ENCODE results near the gene INSYN2B. TPM values are rescaled to one million over a fixed set of nuclear protein-coding genes. Genes with fewer than 3 reads are reported as not detected.

INSYN2B gene
- total RNA-seq, 1 experiment from 2014 or later, result not detected

GRCh38 chr5:169974121-169974770 lies 6.0 kb downstream of the INSYN2B start (continued):
- no peak for TF ChIP-seq JUN (CRISPR knock-in tag; IDR thresholded peaks at IDR 0.05)

- H3K9me3 Mint-ChIP-seq, result no peaks in the 10 kb centered on the region
- H3K27ac Mint-ChIP-seq, result no peak overlapping the region
- no peak for DNase-seq (ENCODE audit: low spot score)
- H3K4me3 Mint-ChIP-seq, result no peak overlapping the region
- H3K27me3 Mint-ChIP-seq (ENCODE audit: low read depth), result peaks cover 18% of the 10 kb centered on the region
- POLR2A ChIA-PET, result no interaction called here
- TF ChIP-seq ELF4 (CRISPR knock-in tag; IDR thresholded peaks at IDR 0.05; ENCODE audit: low read depth) (no peak), FOXP4 (CRISPR knock-in tag; IDR thresholded peaks at IDR 0.05) (no peak), SP1 (CRISPR knock-in tag; conservative IDR thresholded peaks at IDR 0.05) (no peak), EMX1 (CRISPR knock-in tag; IDR thresholded peaks at IDR 0.05) (no peak), TP53 (CRISPR knock-in tag; IDR thresholded peaks at IDR 0.05) (no peak)
- CTCF ChIA-PET, result no interaction called here
- peaks cover 30% of the 10 kb centered on the region for H3K4me1 Mint-ChIP-seq
- no peaks in the 10 kb centered on the region for H3K36me3 Mint-ChIP-seq
- no peak for ATAC-seq
Observed at GRCh38 chr5:169973056-169973455, 7.2 kb downstream of the INSYN2B start.

GRCh38 chr5:169971780-169972179 lies 8.5 kb downstream of the INSYN2B start:
- Mint-ChIP-seq H3K9me3 (no peaks in the 10 kb centered on the region), H3K27ac (no peak overlapping the region), H3K4me3 (no peak overlapping the region), H3K27me3 (ENCODE audit: low read depth) (peaks cover 7% of the 10 kb centered on the region), H3K36me3 (no peaks in the 10 kb centered on the region), H3K4me1 (peaks cover 17% of the 10 kb centered on the region)
- ChIA-PET POLR2A (interaction anchor here (1.4 kb wide), 1 partner anchor 21 kb away, joined by 4 read pairs; no protein-coding TSS in a partner anchor), CTCF (interaction anchor here (0.9 to 2.0 kb wide), 6 partner anchors 9 to 564 kb away, joined by 4 to 48 read pairs (median 5); partner anchors contain the start of gene INSYN2B)
- ATAC-seq, result no peak
- no peak for DNase-seq (ENCODE audit: low spot score)
- TF ChIP-seq PRDM15 (CRISPR knock-in tag; IDR thresholded peaks at IDR 0.05) (no peak), NFYB (CRISPR knock-in tag; conservative IDR thresholded peaks at IDR 0.05; ENCODE audit: low read depth) (no peak), NFATC4 (CRISPR knock-in tag; IDR thresholded peaks at IDR 0.05) (no peak), ZNF671 (CRISPR knock-in tag; IDR thresholded peaks at IDR 0.05) (no peak), FOXP1 (CRISPR knock-in tag; IDR thresholded peaks at IDR 0.05; ENCODE audit: borderline replicate concordance) (no peak), HMGA2 (CRISPR knock-in tag; IDR thresholded peaks at IDR 0.05) (no peak), IRF1 (CRISPR knock-in tag; IDR thresholded peaks at IDR 0.05) (no peak), RELA (CRISPR knock-in tag; IDR thresholded peaks at IDR 0.05; ENCODE audit: borderline replicate concordance) (no peak), FOXP4 (CRISPR knock-in tag; IDR thresholded peaks at IDR 0.05) (no peak), E2F5 (CRISPR knock-in tag; IDR thresholded peaks at IDR 0.05) (no peak), EMX1 (CRISPR knock-in tag; IDR thresholded peaks at IDR 0.05) (no peak)

All from WTC11 (cell line).